Thoracic aorta (tissue), 2 donors: ENCODE data around the gene CDKN2AIP. TPM values are rescaled to one million over a fixed set of nuclear protein-coding genes. Genes with fewer than 3 reads are reported as not detected.

Source experiments
- ATAC-seq: fragments of 150-250 bp; one replicate; pipeline ENCODE4 v1.8.0; 2017; ENCODE audit warnings: low read depth; ENCODE audit not compliant: insufficient number of reproducible peaks, low FRiP score
- DNase-seq: peaks from one replicate; pipeline ENCODE4 v3.0.0-alpha.2; 2020; ENCODE audit warnings: low spot score
- H3K27ac ChIP-seq, 2 donors: fragments of 200-600 bp; sonication (generic); 1 replicate in 1 of 2; 2 replicates in 1 of 2; pipeline ENCODE4 v1.5.1; 2016; ENCODE audit warnings: mild to moderate bottlenecking in 2 of 2, moderate library complexity in 2 of 2
- H3K27me3 ChIP-seq: fragments of 200-600 bp; sonication (generic); replicated peaks from 2 replicates; pipeline ENCODE4 v1.6.0; 2016; ENCODE audit warnings: mild to moderate bottlenecking; ENCODE audit not compliant: insufficient read depth
- H3K36me3 ChIP-seq: fragments of 200-600 bp; sonication (generic); one replicate; pipeline ENCODE4 v1.5.1; 2016
- H3K4me1 ChIP-seq, 2 donors: fragments of 200-600 bp; sonication (generic); 1 replicate in 1 of 2; 2 replicates in 1 of 2; pipeline versions ENCODE4 v1.5.1 to v1.6.0; 2016; ENCODE audit warnings: low read depth in 2 of 2, mild to moderate bottlenecking in 1 of 2; ENCODE audit not compliant: control insufficient read depth in 1 of 2
- H3K4me3 ChIP-seq: fragments of 200-600 bp; sonication (generic); 2 replicates; pipeline ENCODE4 v1.5.1; 2016; ENCODE audit warnings: mild to moderate bottlenecking
- H3K9me3 ChIP-seq: fragments of 200-600 bp; sonication (generic); 2 replicates; pipeline ENCODE4 v1.5.1; 2016
- total RNA-seq, 2 donors: library from RNA; depleted of rRNA; stranded (reverse); fragments of >200 nt; gene quantifications; one replicate each; pipeline versions ENCODE4 v1.1.0 to v1.2.3, GENCODE V29; 2016
- TF ChIP-seq, protein P1 (sequence below): fragments of 200-600 bp; sonication (generic); IDR thresholded peaks from one replicate; pipeline ENCODE4 v1.5.1; 2019; ENCODE audit warnings: antibody characterized with exemption

The CDKN2AIP gene
- 10 to 100 TPM; 12.9 to 20.5 TPM for total RNA-seq

DNA sequence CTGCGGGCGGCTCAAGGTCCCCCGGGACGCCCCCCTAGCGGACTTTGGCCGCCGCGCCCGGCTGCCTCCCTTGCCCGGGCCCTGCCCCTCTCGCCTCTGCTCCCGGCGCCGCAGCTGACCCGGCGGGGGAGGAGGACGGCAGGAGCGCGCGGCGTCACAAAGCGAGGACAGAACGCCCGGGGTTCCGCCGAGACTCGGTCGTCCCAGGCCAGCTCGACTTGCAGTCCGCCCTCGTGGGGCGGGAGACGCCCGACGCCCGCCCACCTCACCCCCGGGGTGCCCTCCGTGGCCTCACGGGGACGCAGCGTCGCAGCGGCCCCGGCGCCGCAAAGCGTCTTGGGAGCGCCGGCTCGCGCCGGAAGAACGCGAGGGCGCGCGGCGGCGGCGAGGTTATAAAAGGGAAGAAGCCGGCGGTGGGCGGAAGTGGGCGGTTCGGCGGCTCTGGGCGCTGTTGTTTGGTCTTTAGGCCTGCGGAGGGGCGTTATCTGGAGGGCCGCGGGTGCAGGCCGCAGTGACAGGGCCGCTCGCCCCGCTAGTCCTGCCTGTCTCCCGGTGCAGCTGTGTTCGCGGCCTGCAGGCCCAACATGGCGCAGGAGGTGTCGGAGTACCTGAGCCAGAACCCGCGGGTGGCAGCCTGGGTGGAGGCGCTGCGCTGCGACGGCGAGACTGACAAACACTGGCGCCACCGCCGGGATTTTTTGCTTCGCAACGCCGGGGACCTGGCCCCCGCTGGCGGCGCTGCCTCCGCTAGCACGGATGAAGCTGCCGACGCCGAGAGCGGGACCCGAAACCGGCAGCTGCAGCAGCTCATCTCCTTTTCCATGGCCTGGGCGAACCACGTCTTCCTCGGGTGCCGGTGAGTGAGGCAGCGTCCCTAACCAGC is at the start of gene CDKN2AIP:
Gene CDKN2AIP (plus strand): TSS at position 423 of the 883 bp plus-strand sequence. CDS start 162 bp downstream, at position 585.
- DNase-seq: peak; percentile 54
- peak within 1 kb of the TSS; percentile 90 to 98 for H3K27ac ChIP-seq
- peaks cover 25 to 38% of the 10 kb centered on the region in 2 donors for H3K4me1 ChIP-seq
- TF ChIP-seq, protein P1, sequence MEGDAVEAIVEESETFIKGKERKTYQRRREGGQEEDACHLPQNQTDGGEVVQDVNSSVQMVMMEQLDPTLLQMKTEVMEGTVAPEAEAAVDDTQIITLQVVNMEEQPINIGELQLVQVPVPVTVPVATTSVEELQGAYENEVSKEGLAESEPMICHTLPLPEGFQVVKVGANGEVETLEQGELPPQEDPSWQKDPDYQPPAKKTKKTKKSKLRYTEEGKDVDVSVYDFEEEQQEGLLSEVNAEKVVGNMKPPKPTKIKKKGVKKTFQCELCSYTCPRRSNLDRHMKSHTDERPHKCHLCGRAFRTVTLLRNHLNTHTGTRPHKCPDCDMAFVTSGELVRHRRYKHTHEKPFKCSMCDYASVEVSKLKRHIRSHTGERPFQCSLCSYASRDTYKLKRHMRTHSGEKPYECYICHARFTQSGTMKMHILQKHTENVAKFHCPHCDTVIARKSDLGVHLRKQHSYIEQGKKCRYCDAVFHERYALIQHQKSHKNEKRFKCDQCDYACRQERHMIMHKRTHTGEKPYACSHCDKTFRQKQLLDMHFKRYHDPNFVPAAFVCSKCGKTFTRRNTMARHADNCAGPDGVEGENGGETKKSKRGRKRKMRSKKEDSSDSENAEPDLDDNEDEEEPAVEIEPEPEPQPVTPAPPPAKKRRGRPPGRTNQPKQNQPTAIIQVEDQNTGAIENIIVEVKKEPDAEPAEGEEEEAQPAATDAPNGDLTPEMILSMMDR: peak; percentile 4
- H3K36me3 ChIP-seq: peaks cover 15% of the 10 kb centered on the region
- ATAC-seq: peak; percentile 94
- peak within 1 kb of the TSS; percentile 93 for H3K4me3 ChIP-seq
- H3K9me3 ChIP-seq: no peaks in the 10 kb centered on the region
- H3K27me3 ChIP-seq: no peaks in the 10 kb centered on the region

DNA sequence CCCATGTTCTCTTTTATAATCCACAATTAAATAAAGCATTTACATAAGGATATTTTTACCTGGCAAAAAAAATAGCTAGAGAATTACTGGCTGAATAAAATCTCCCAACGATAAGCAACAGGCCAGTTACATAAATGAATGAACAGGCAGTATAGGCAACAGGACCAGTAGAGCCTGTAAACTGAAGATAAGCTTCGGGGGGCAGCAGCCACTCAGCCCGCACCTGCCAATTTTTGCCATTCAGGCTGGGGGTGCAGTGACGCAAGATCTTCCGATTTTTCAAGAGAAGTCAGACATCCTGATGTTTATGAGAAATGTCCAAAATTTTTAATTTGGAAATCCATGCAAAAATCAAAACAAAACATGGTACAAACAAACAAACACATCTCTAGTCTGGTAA is 49.0 kb upstream of the CDKN2AIP start:
- Histone ChIP-seq H3K27me3 (no peaks in the 10 kb centered on the region), H3K27ac (no peak overlapping the region), H3K9me3 (no peaks in the 10 kb centered on the region), H3K36me3 (no peaks in the 10 kb centered on the region), H3K4me1 (peaks cover 0 to 6% of the 10 kb centered on the region in 2 donors), H3K4me3 (no peak overlapping the region)
- ATAC-seq (no peak), DNase-seq (no peak)
- TF ChIP-seq, protein P1: no peak

DNA sequence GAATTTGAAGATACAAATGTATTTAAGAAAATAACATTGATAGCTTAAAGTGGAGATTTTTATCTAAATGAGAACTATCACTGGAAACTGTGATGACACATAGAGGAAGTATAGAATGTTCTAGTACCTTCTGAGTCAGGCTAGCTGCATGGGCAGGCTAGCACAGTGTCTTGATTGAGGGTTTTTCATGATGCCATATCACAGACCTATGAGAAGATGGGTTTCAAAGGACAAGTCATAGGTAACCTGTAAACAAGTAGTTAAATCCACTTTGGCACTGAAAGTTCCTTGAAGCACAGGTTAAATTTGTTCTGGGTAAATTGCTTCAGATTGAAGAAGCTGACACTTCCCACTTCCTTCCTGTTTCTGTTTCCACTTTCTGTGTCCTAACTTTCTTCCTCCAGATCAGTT is 48.2 kb upstream of the CDKN2AIP start:
- H3K27me3 ChIP-seq: no peaks in the 10 kb centered on the region
- ATAC-seq: no peak
- H3K36me3 ChIP-seq: no peaks in the 10 kb centered on the region
- no peak overlapping the region for H3K4me3 ChIP-seq
- DNase-seq: no peak
- no peak overlapping the region for H3K27ac ChIP-seq
- TF ChIP-seq, protein P1: no peak
- peaks cover 0 to 6% of the 10 kb centered on the region in 2 donors for H3K4me1 ChIP-seq
- no peaks in the 10 kb centered on the region for H3K9me3 ChIP-seq

DNA sequence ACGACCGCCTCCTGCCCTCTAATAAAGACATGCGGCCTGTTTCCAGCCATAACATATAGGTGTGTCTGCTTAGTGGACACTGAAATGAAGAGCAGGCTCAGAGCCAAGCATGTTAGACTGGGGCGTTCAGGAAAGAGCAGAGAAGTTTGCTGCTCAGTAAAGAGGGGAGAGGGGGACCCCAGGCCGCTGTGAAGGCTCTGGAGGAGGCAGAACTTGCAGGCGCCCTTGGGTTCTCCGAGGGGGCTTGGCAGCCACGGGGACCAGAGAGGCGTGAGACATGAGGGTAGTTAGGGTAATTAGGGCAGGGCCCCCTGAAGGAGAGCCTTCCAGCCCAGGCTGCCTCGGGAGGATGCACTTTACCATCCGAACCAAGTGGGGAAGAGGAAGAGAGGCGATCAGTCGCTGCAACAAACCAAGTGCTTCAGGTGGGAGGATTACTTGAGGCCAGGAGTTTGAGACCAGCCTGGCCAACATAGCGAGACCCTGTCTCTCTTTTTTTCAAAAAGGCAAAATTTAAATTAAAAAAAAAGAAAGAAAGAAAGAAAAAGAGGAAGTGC is 46.6 kb upstream of the CDKN2AIP start:
- Histone ChIP-seq H3K4me1 (peaks cover 0 to 6% of the 10 kb centered on the region in 2 donors), H3K27ac (no peak overlapping the region), H3K4me3 (peak overlapping the region; percentile 89), H3K27me3 (no peaks in the 10 kb centered on the region), H3K9me3 (no peaks in the 10 kb centered on the region), H3K36me3 (no peaks in the 10 kb centered on the region)
- no peak for DNase-seq
- ATAC-seq: no peak
- TF ChIP-seq, protein P1: no peak
